HepG2 (cell line): ENCODE data around the gene PCSK6. TPM values are rescaled to one million over a fixed set of nuclear protein-coding genes. Genes with fewer than 3 reads are reported as not detected.

Experiments
- ATF1 ChIP-seq: IDR thresholded peaks from 2 replicates; pipeline ENCODE4 v1.6.1; 2016; ENCODE audit warnings: mild to moderate bottlenecking, control low read depth
- ETV5 ChIP-seq: IDR thresholded peaks from 2 replicates; pipeline ENCODE4 v1.6.1; 2018; ENCODE audit warnings: missing biosample characterization, missing genetic modification reagents, inconsistent platforms, borderline replicate concordance
- GLMP ChIP-seq: sonication (generic); formaldehyde crosslinking; IDR thresholded peaks from 2 replicates; pipeline ENCODE4 v1.9.0; 2021; ENCODE audit warnings: missing genetic modification reagents, mild to moderate bottlenecking, borderline replicate concordance
- KIAA2018 ChIP-seq: sonication (generic); formaldehyde crosslinking; IDR thresholded peaks from 2 replicates; pipeline ENCODE4 v1.5.0; 2020; ENCODE audit warnings: mild to moderate bottlenecking, missing genetic modification reagents, borderline replicate concordance
- MBD4 ChIP-seq: IDR thresholded peaks from 2 replicates; pipeline ENCODE4 v1.6.1; 2012; ENCODE audit warnings: low read length, inconsistent platforms, borderline replicate concordance
- MEIS1 ChIP-seq: sonication (generic); formaldehyde crosslinking; IDR thresholded peaks from 2 replicates; pipeline ENCODE4 v1.9.0; 2021; ENCODE audit warnings: mild to moderate bottlenecking, missing genetic modification reagents, moderate library complexity, borderline replicate concordance
- NFKB2 ChIP-seq: sonication (generic); formaldehyde crosslinking; IDR thresholded peaks from 2 replicates; pipeline ENCODE4 v1.4.0; 2020; ENCODE audit warnings: missing genetic modification reagents, borderline replicate concordance
- ONECUT2 ChIP-seq: sonication (generic); formaldehyde crosslinking; IDR thresholded peaks from 2 replicates; pipeline ENCODE4 v1.4.0; 2020; ENCODE audit warnings: missing genetic modification reagents
- PITX1 ChIP-seq: sonication (generic); formaldehyde crosslinking; IDR thresholded peaks from 2 replicates; pipeline ENCODE4 v1.5.1; 2020; ENCODE audit warnings: mild to moderate bottlenecking, missing genetic modification reagents
- ZNF337 ChIP-seq: sonication (generic); formaldehyde crosslinking; IDR thresholded peaks from 2 replicates; pipeline ENCODE4 v1.5.1; 2020; ENCODE audit warnings: missing genetic modification reagents, low read depth, mild to moderate bottlenecking, borderline replicate concordance
- ZNF362 ChIP-seq: sonication (generic); formaldehyde crosslinking; IDR thresholded peaks from 2 replicates; pipeline ENCODE4 v1.4.0; 2020; ENCODE audit warnings: missing genetic modification reagents, mild to moderate bottlenecking, borderline replicate concordance
- ZNF629 ChIP-seq: sonication (generic); formaldehyde crosslinking; conservative IDR thresholded peaks from 2 replicates; pipeline ENCODE4 v1.5.0; 2020; ENCODE audit warnings: missing genetic modification reagents
- ZNF75D ChIP-seq: sonication (generic); formaldehyde crosslinking; IDR thresholded peaks from 2 replicates; pipeline ENCODE4 v1.8.1; 2023; ENCODE audit warnings: missing genetic modification reagents, mild to moderate bottlenecking, borderline replicate concordance
- ZNF775 ChIP-seq: sonication (generic); formaldehyde crosslinking; IDR thresholded peaks from 2 replicates; pipeline ENCODE4 v1.4.0; 2020; ENCODE audit warnings: missing genetic modification reagents, mild to moderate bottlenecking, moderate library complexity, borderline replicate concordance
- polyA plus RNA-seq, 8 experiments: library from polyadenylated mRNA; depleted of rRNA in 3 of 8; stranded (reverse) in 7 of 8; unstranded in 1 of 8; fragments of >200 nt; fragmentation: Illumina TruSeq in 4 of 8; extraction: Trizol in 4 of 8; gene quantifications; 2 replicates each; pipeline versions ENCODE4 v1.2.1 to v1.2.3, GENCODE V29; 2011 to 2016; ENCODE audit warnings: low read depth in 4 of 8, missing spikeins in 1 of 8, mixed read lengths in 1 of 8; ENCODE audit not compliant: insufficient read depth in 1 of 8
- total RNA-seq, 5 experiments: library from RNA; depleted of rRNA; stranded (reverse); fragments of >200 nt; fragmentation: Illumina TruSeq; extraction: Trizol; gene quantifications; 2 replicates each; pipeline ENCODE4 v1.2.3, GENCODE V29; 2016; ENCODE audit warnings: low read depth in 1 of 5

The PCSK6 gene
- total and polyA plus RNA-seq, 2 of the 13 experiments (the other 11 are each of a cell fraction or from before 2014, with no cell fraction given) = 56.5 to 155 TPM

- no peak for TF ChIP-seq GLMP (CRISPR knock-in tag)
- 0 out of 2 replicates have a peak, but pooled peaks have one; percentile 48 for TF ChIP-seq PITX1 (CRISPR knock-in tag)
- no peak for TF ChIP-seq ZNF775 (CRISPR knock-in tag)
- 0 out of 2 replicates have a peak, but pooled peaks have one; percentile 8 for TF ChIP-seq ZNF629
- 0 out of 2 replicates have a peak, but pooled peaks have one; percentile 30 for TF ChIP-seq MEIS1 (CRISPR knock-in tag)
- no peak for TF ChIP-seq ZNF337 (CRISPR knock-in tag)
- TF ChIP-seq ZNF75D (CRISPR knock-in tag) = no peak
- TF ChIP-seq NFKB2 (CRISPR knock-in tag) = no peak
- peak; percentile 67 for TF ChIP-seq ETV5 (CRISPR knock-in tag)
- TF ChIP-seq ONECUT2 (CRISPR knock-in tag) = peak; percentile 81
- no peak for TF ChIP-seq MBD4
- TF ChIP-seq ZNF362 (CRISPR knock-in tag) = peak; percentile 70; the same call in 1 of the 2 replicates
- 0 out of 2 replicates have a peak, but pooled peaks have one; percentile 47 for TF ChIP-seq ATF1 (CRISPR knock-in tag)
- TF ChIP-seq KIAA2018 (CRISPR knock-in tag) = 0 out of 2 replicates have a peak, but pooled peaks have one; percentile 22
Measured at GRCh38 chr15:101451266-101451799, 38.2 kb downstream of the PCSK6 start (continued).
